ENCODE results near the gene CAMKK1.

CAMKK1 gene

GRCh38 chr17:3893003-3893719 lies at the start of gene CAMKK1:
CAMKK1 (minus strand) TSS chr17:3893053; CDS start chr17:3885687, 7,366 bp downstream.
- peak; percentile 74 to 75 for DNase-seq (ENCODE audit: low read depth in 1 of 2, low spot score in 1 of 2)

DNA sequence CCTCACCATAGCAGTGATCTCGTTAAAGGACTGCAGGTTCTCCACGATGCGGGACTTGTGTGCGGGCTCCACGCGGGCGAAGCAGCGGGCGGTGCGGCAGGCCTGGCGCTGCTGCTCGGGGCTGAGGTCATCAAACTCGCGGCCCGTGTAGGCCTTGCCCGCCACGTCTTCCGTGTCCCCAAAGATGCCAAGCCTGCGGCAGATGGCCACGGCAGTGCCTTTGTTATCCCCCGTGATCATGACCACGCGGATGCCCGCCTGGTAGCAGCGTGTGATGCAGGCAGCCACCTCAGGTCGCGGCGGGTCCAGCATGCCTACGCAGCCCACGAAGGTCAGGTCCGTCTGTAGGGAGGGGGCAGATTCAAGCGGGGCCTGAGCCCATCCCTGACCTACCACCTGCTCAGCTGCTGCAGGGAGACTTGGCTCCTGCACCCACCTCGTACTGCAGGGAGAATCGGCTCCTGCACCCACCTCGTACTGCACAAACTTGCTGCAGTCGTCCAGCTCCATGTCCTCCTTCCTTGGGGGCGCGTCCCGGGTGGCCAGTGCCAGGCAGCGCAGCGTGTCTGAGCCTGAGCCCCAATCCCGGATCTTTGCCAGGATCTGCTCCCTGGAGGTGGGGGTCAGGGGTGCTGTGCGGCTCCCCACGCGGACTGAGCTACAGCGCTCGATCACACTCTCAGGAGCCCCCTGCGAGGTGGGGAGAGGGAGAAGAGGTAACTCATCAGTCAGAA lies 48.3 kb upstream of the CAMKK1 start:
- DNase-seq (ENCODE audit: low read depth in 1 of 2, low spot score in 1 of 2) = no peak

GRCh38 chr17:3937359-3937758 lies 44.5 kb upstream of the CAMKK1 start:
- no peak for DNase-seq (ENCODE audit: low read depth in 1 of 2, low spot score in 1 of 2)

GRCh38 chr17:3935825-3936355 lies 43.0 kb upstream of the CAMKK1 start:
- no peak for DNase-seq (ENCODE audit: low read depth in 1 of 2, low spot score in 1 of 2)

GRCh38 chr17:3935140-3935542 lies 42.3 kb upstream of the CAMKK1 start:
- DNase-seq (ENCODE audit: low read depth in 1 of 2, low spot score in 1 of 2) = no peak

DNA sequence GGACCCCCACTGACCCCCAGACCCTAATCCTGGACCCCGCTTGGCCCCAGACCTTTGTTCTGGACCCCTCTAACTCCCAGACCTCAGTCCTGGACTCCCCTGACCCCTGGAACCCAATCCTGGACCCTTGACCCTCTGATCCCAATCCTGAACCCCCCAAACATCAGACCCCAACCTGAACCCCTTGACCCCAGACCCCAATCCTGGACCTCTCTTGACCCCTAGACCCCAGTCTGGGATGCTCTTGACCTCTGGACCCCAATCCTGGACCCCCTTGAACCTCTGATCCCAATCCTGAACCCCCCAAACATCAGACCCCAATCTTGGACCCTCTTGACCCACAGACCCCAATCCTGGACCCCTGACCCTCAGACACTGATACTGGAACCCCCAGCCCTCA lies 36.9 kb upstream of the CAMKK1 start:
- DNase-seq (ENCODE audit: low read depth in 1 of 2, low spot score in 1 of 2) = no peak

GRCh38 chr17:3929181-3929580 lies 36.3 kb upstream of the CAMKK1 start:
- DNase-seq (ENCODE audit: low read depth in 1 of 2, low spot score in 1 of 2) = no peak

DNA sequence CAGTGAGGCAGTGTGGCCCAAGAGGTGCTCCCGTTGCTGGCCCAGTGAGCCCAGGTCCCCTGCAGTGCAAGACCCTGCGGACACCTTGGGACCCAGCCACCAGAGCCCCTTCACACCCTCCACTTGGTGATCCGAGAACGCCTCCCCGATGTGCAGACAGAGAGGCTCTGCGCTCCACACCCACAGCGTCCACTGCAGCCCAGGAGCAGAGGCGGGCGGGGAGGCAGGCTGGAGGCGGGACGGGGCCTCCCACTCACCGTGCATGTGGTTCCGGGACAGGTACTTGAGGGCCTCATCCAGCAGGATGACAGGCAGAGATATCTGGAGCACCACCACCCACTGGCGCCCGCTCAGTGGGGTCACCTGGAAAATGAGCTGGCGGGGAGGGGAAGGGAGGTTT lies 35.6 kb upstream of the CAMKK1 start:
- no peak for DNase-seq (ENCODE audit: low read depth in 1 of 2, low spot score in 1 of 2)

- DNase-seq (ENCODE audit: low read depth in 1 of 2, low spot score in 1 of 2) = no peak
These were observed 34.9 kb upstream of the CAMKK1 start for GRCh38 chr17:3927628-3928340.

- DNase-seq (ENCODE audit: low read depth in 1 of 2, low spot score in 1 of 2) = no peak
These were observed 34.2 kb upstream of the CAMKK1 start for GRCh38 chr17:3926860-3927627.

DNA sequence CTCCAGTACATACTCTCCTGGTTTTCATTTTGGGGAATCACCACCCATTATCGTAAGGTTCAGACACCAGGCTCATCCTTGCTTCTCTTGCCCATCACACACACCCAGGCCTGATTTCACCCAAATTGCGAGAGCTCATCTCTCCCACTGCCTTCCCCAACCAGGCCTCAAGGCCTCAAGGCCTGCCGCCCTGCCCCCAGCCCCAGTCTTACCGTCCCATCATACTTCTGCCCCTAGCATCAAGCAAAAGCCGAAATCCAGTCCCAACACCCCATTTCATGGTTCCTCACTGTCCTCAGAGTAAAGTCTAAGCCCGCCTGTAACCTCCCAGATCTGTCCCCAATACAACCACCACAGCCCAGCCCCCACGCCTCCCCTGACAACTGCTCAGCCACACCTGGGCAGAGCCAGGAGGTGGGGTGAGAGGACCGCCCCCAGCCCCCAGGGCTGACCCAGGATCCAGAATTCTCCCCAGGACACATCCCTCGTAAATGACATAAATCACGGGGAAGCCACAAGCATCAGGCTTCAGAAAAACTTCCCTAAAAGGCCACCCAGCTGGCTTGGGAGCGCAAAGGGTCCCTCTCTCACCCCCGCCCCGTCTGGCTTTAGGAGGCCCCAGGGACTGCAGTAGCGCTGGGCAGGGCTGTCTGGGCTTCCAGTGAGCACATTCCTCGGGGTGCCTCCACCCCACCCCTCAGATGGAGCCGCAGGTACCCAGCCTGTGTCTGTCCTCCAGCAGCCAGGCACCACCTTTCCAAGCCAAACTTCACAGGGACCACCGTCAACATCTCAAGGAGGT lies 33.0 kb upstream of the CAMKK1 start:
- DNase-seq (ENCODE audit: low read depth in 1 of 2, low spot score in 1 of 2) = no peak

- DNase-seq (ENCODE audit: low read depth in 1 of 2, low spot score in 1 of 2) = no peak
These were observed 31.9 kb upstream of the CAMKK1 start for GRCh38 chr17:3924512-3925350.

DNA sequence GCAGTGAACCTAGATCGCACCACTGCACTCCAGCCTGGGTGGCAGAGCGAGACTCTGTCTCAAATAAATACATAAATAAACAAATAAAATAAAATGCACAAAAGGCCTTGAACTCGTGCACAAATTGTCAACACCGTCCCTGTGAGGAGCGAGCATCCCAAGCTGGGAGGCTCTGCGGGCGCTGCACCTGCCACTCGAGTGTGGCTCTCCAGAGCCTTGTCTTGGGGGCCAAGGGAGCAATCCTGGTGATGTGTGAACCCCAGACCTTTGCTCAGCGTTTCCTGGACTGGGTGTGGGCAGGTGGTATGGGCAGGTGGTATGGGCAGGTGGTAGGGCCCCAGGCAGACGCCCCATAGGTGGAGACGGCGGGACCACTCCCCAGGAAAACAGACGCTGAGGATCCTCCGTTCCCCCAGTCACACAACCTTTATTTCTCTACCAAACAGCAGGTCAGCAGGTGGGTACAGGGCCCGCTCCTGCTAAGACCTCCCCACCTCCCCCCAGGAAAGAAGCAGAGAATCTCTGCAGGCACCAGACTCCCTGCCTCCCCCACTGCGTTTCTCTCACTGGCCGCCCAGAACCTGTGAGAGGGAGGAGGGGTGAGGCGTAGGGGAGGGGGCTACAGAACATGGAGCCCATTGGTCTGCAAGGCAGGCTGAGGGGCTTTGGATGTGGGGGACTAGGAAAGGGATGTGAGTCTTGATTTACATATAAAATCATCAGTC lies 30.8 kb upstream of the CAMKK1 start:
- DNase-seq (ENCODE audit: low read depth in 1 of 2, low spot score in 1 of 2) = no peak

- DNase-seq (ENCODE audit: low read depth in 1 of 2, low spot score in 1 of 2) = no peak
These were observed 29.9 kb upstream of the CAMKK1 start for GRCh38 chr17:3922765-3923164.

- DNase-seq (ENCODE audit: low read depth in 1 of 2, low spot score in 1 of 2) = no peak
These were observed 28.9 kb upstream of the CAMKK1 start for GRCh38 chr17:3921502-3922319.

DNA sequence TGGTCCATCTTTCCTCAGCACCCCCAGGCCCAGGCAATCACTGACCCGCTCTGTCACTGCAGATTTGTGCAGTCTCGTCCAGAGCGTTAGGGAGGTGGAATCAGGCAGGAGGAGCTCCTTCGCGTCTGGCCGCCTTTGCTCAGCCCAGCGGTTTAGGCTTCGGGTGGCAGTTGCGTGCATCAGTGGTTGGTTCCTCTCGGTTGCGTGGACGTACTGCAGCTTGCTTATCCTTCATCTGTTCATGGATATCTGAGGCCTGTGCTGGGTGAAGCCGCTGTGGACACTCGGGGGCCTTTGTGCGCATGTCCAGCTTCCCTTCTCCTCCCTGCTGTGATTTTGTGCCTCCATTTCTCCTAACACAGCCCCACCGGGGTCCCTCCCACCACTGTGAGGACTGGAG lies 28.2 kb upstream of the CAMKK1 start:
- DNase-seq (ENCODE audit: low read depth in 1 of 2, low spot score in 1 of 2) = no peak

GRCh38 chr17:3919123-3919624 lies 26.3 kb upstream of the CAMKK1 start:
- no peak for DNase-seq (ENCODE audit: low read depth in 1 of 2, low spot score in 1 of 2)
